K562 (cell line): ENCODE data around the gene PMVK. TPM values are rescaled to one million over a fixed set of nuclear protein-coding genes. Genes with fewer than 3 reads are reported as not detected.

ENCODE experiments used
- CREBBP ChIP-seq: IDR thresholded peaks from one replicate; pipeline ENCODE4 v1.6.1; 2012; ENCODE audit warnings: low read depth, mild to moderate bottlenecking, control low read depth, inconsistent platforms, low read length
- ETV5 ChIP-seq: sonication (generic); formaldehyde crosslinking; IDR thresholded peaks from 2 replicates; pipeline ENCODE4 v1.4.0; 2020; ENCODE audit warnings: low read depth, mild to moderate bottlenecking, missing genetic modification reagents
- FOXK1 ChIP-seq: sonication (generic); formaldehyde crosslinking; IDR thresholded peaks from 2 replicates; pipeline ENCODE4 v1.8.0; 2022; ENCODE audit warnings: missing genetic modification reagents, mild to moderate bottlenecking, borderline replicate concordance
- MXD1 ChIP-seq: fragments of 250-450 bp; sonication (Bioruptor Pico); IDR thresholded peaks from 2 replicates; pipeline ENCODE4 v1.8.0; 2021; ENCODE audit warnings: borderline replicate concordance, mild to moderate bottlenecking, moderate library complexity; ENCODE audit not compliant: poor library complexity, severe bottlenecking
- SRSF1 ChIP-seq: fragments of 200-400 bp; formaldehyde crosslinking; IDR thresholded peaks from 2 replicates; pipeline ENCODE4 v1.6.1; 2017; ENCODE audit warnings: mild to moderate bottlenecking, low read depth, low read length, moderate library complexity
- THRA ChIP-seq: fragments of 450-650 bp; IDR thresholded peaks from 2 replicates; pipeline ENCODE4 v1.6.1; 2017; ENCODE audit warnings: mild to moderate bottlenecking, moderate library complexity
- TOE1 ChIP-seq, 2 experiments: fragments of 450-650 bp in 1 of 2; sonication (generic) in 1 of 2; formaldehyde crosslinking in 1 of 2; IDR thresholded peaks; 2 replicates each; pipeline versions ENCODE4 v1.7.1 to v1.8.0; 2016 to 2022; ENCODE audit warnings: borderline replicate concordance in 2 of 2, mild to moderate bottlenecking in 2 of 2, antibody characterized with exemption in 1 of 2, inconsistent platforms in 1 of 2, low read depth in 1 of 2, missing genetic modification reagents in 1 of 2, moderate library complexity in 1 of 2
- ZBTB40 ChIP-seq, 2 experiments: fragments of 450-650 bp in 1 of 2; sonication (generic) in 1 of 2; formaldehyde crosslinking in 1 of 2; IDR thresholded peaks; 2 replicates each; pipeline versions ENCODE4 v1.7.1 to v1.9.0; 2016 to 2022; ENCODE audit warnings: inconsistent platforms in 1 of 2, mild to moderate bottlenecking in 1 of 2, missing genetic modification reagents in 1 of 2
- ZBTB7A ChIP-seq: IDR thresholded peaks from 2 replicates; pipeline ENCODE4 v1.6.1; 2011; ENCODE audit warnings: low read depth, mild to moderate bottlenecking, low read length, moderate library complexity, borderline replicate concordance; ENCODE audit not compliant: control insufficient read depth
- ZHX1 ChIP-seq: fragments of 150-350 bp; conservative IDR thresholded peaks from 2 replicates; pipeline ENCODE4 v1.6.1; 2014; ENCODE audit warnings: low read length
- ZNF780A ChIP-seq: fragments of 250-450 bp; sonication (Bioruptor Pico); IDR thresholded peaks from 2 replicates; pipeline ENCODE4 v1.5.0; 2021; ENCODE audit warnings: mild to moderate bottlenecking
- ZSCAN32 ChIP-seq: fragments of 450-650 bp; formaldehyde crosslinking; IDR thresholded peaks from 2 replicates; pipeline ENCODE4 v1.4.0; 2020; ENCODE audit warnings: mild to moderate bottlenecking, moderate library complexity
- polyA plus RNA-seq, 8 experiments: library from polyadenylated mRNA; depleted of rRNA in 4 of 8; stranded (reverse) in 5 of 8; unstranded in 3 of 8; fragments of >200 nt; fragmentation: Nextera tagmentation in 2 of 8; fragmentation: Illumina TruSeq in 1 of 8; extraction: Ambion mirVana in 2 of 8; extraction: Trizol in 1 of 8; gene quantifications; 2 replicates each; pipeline versions ENCODE4 v1.2.1 to v1.2.3, GENCODE V29; 2011 to 2014; ENCODE audit warnings: inconsistent platforms in 1 of 8, missing spikeins in 1 of 8
- total RNA-seq, 7 experiments: library from RNA; depleted of rRNA in 6 of 7; stranded (reverse); fragments of >200 nt in 6 of 7; fragmentation: Illumina TruSeq in 2 of 7; extraction: Trizol in 2 of 7; gene quantifications; 2 replicates each; pipeline versions ENCODE4 v1.2.1 to v1.2.3, GENCODE V29; 2011 to 2021; ENCODE audit warnings: low replicate concordance in 1 of 7

The PMVK gene
- total and polyA plus RNA-seq, 9 of the 15 experiments (the other 6 are each of a cell fraction or from before 2014, with no cell fraction given), result 1.1 to 15.3 (median 6.3) TPM

- TF ChIP-seq ZBTB40 (IDR thresholded peaks at IDR 0.05) (peak; percentile 75; the same call in 1 of the 2 replicates), ZBTB40 (CRISPR knock-in tag; IDR thresholded peaks at IDR 0.05) (no peak), ETV5 (peak; percentile 96), CREBBP (no peak), ZNF780A (no peak), MXD1 (CRISPR knock-in tag) (no peak), SRSF1 (no peak), TOE1 (IDR thresholded peaks at IDR 0.05; ENCODE audit: borderline replicate concordance) (peak; percentile 98), TOE1 (CRISPR knock-in tag; IDR thresholded peaks at IDR 0.05; ENCODE audit: borderline replicate concordance, low read depth) (peak; percentile 96), FOXK1 (CRISPR knock-in tag) (peak; percentile 90; the same call in 1 of the 2 replicates), ZSCAN32 (CRISPR knock-in tag) (no peak), ZHX1 (peak; percentile 34; the same call in 1 of the 2 replicates), ZBTB7A (0 out of 2 replicates have a peak, but pooled peaks have one; percentile 9), THRA (no peak)
Observed at GRCh38 chr1:154936555-154937084, at the start of gene PMVK (continued).
